ENCODE results near the gene PDE6B. TPM values are rescaled to one million over a fixed set of nuclear protein-coding genes. Genes with fewer than 3 reads are reported as not detected.
A peak's percentile ranks its signal among the peaks of the same experiment; 100 is the strongest.

Gene PDE6B
- total and polyA plus RNA-seq, 2 of the 13 experiments (the other 11 are each of a cell fraction or from before 2014, with no cell fraction given), result 0.38 to 0.40 TPM

DNA sequence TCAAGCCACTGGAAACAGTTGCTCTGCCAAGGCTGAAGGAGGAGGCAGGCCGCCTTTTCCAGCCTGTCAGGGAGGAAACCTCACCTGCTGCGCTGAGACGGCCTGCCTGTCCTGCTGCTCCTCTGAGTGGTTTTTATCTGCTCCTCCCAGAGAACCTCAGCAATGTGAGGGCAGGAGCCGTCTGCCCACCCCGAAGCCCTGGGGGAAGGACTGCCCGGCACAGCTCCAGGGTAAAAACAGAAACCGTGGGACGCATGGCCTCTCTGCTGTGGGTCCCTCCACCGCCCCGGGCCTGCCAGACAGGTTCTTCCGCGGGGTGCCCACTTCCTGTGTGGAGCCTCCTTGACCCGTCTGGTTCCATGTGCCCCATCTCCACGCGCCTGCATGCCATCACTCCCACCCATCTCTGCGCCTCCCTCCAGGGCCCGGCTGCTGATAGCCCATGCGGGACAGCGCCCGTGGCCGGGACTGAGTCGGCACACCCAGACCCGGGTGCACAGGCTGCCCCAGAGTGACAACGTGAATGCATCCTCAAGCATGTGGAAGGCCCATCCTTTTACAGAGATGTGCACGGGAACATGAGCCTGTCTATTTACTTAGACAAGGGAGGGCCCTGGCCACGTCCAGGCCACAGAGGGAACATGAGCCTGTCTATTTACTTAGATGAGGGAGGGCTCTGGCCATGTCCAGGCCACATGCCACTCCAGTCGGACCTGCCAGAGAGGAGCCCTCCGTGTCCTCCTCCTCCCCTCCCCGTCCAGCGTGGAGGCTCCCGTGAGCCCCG lies 67.6 kb downstream of the PDE6B start (continued):
- TF ChIP-seq, protein P1, sequence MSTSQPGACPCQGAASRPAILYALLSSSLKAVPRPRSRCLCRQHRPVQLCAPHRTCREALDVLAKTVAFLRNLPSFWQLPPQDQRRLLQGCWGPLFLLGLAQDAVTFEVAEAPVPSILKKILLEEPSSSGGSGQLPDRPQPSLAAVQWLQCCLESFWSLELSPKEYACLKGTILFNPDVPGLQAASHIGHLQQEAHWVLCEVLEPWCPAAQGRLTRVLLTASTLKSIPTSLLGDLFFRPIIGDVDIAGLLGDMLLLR (CRISPR knock-in tag; IDR thresholded peaks at IDR 0.05), result no peak
- TF ChIP-seq CBX2 (IDR thresholded peaks at IDR 0.05; ENCODE audit: low read depth, low read length) (no peak), CBX2 (CRISPR knock-in tag; IDR thresholded peaks at IDR 0.05; ENCODE audit: low read depth) (no peak), PAF1 (CRISPR knock-in tag; IDR thresholded peaks at IDR 0.05) (no peak), KLF6 (CRISPR knock-in tag; IDR thresholded peaks at IDR 0.05) (peak; percentile 78; the same call in 1 of the 2 replicates), ZNF782 (CRISPR knock-in tag; IDR thresholded peaks at IDR 0.05; ENCODE audit: borderline replicate concordance) (no peak), ZNF672 (CRISPR knock-in tag; IDR thresholded peaks at IDR 0.05) (no peak), ERF (CRISPR knock-in tag; IDR thresholded peaks at IDR 0.05) (peak; percentile 97), XBP1 (CRISPR knock-in tag; IDR thresholded peaks at IDR 0.05) (no peak), MTA3 (CRISPR knock-in tag; IDR thresholded peaks at IDR 0.05) (no peak), ZSCAN31 (CRISPR knock-in tag; IDR thresholded peaks at IDR 0.05; ENCODE audit: low read depth) (no peak), RFXAP (CRISPR knock-in tag; IDR thresholded peaks at IDR 0.05; ENCODE audit: borderline replicate concordance) (no peak), MATR3 (CRISPR knock-in tag; IDR thresholded peaks at IDR 0.05) (no peak), ZNF430 (CRISPR knock-in tag; IDR thresholded peaks at IDR 0.05) (peak; percentile 92)
- TF ChIP-seq, protein P2, sequence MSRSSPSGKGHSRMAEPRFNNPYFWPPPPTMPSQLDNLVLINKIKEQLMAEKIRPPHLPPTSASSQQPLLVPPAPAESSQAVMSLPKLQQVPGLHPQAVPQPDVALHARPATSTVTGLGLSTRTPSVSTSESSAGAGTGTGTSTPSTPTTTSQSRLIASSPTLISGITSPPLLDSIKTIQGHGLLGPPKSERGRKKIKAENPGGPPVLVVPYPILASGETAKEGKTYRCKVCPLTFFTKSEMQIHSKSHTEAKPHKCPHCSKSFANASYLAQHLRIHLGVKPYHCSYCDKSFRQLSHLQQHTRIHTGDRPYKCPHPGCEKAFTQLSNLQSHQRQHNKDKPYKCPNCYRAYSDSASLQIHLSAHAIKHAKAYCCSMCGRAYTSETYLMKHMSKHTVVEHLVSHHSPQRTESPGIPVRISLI (CRISPR knock-in tag; IDR thresholded peaks at IDR 0.05; ENCODE audit: borderline replicate concordance), result no peak
- TF ChIP-seq, protein P3, sequence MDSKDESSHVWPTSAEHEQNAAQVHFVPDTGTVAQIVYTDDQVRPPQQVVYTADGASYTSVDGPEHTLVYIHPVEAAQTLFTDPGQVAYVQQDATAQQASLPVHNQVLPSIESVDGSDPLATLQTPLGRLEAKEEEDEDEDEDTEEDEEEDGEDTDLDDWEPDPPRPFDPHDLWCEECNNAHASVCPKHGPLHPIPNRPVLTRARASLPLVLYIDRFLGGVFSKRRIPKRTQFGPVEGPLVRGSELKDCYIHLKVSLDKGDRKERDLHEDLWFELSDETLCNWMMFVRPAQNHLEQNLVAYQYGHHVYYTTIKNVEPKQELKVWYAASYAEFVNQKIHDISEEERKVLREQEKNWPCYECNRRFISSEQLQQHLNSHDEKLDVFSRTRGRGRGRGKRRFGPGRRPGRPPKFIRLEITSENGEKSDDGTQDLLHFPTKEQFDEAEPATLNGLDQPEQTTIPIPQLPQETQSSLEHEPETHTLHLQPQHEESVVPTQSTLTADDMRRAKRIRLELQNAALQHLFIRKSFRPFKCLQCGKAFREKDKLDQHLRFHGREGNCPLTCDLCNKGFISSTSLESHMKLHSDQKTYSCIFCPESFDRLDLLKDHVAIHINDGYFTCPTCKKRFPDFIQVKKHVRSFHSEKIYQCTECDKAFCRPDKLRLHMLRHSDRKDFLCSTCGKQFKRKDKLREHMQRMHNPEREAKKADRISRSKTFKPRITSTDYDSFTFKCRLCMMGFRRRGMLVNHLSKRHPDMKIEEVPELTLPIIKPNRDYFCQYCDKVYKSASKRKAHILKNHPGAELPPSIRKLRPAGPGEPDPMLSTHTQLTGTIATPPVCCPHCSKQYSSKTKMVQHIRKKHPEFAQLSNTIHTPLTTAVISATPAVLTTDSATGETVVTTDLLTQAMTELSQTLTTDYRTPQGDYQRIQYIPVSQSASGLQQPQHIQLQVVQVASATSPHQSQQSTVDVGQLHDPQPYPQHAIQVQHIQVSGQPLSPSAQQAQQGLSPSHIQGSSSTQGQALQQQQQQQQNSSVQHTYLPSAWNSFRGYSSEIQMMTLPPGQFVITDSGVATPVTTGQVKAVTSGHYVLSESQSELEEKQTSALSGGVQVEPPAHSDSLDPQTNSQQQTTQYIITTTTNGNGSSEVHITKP (CRISPR knock-in tag; IDR thresholded peaks at IDR 0.05; ENCODE audit: low read depth), result peak; percentile 77; the same call in 1 of the 2 replicates
- TF ChIP-seq, protein P4, sequence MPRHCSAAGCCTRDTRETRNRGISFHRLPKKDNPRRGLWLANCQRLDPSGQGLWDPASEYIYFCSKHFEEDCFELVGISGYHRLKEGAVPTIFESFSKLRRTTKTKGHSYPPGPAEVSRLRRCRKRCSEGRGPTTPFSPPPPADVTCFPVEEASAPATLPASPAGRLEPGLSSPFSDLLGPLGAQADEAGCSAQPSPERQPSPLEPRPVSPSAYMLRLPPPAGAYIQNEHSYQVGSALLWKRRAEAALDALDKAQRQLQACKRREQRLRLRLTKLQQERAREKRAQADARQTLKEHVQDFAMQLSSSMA (CRISPR knock-in tag; IDR thresholded peaks at IDR 0.05), result 0 out of 2 replicates have a peak, but pooled peaks have one; percentile 39
- TF ChIP-seq, protein P5, sequence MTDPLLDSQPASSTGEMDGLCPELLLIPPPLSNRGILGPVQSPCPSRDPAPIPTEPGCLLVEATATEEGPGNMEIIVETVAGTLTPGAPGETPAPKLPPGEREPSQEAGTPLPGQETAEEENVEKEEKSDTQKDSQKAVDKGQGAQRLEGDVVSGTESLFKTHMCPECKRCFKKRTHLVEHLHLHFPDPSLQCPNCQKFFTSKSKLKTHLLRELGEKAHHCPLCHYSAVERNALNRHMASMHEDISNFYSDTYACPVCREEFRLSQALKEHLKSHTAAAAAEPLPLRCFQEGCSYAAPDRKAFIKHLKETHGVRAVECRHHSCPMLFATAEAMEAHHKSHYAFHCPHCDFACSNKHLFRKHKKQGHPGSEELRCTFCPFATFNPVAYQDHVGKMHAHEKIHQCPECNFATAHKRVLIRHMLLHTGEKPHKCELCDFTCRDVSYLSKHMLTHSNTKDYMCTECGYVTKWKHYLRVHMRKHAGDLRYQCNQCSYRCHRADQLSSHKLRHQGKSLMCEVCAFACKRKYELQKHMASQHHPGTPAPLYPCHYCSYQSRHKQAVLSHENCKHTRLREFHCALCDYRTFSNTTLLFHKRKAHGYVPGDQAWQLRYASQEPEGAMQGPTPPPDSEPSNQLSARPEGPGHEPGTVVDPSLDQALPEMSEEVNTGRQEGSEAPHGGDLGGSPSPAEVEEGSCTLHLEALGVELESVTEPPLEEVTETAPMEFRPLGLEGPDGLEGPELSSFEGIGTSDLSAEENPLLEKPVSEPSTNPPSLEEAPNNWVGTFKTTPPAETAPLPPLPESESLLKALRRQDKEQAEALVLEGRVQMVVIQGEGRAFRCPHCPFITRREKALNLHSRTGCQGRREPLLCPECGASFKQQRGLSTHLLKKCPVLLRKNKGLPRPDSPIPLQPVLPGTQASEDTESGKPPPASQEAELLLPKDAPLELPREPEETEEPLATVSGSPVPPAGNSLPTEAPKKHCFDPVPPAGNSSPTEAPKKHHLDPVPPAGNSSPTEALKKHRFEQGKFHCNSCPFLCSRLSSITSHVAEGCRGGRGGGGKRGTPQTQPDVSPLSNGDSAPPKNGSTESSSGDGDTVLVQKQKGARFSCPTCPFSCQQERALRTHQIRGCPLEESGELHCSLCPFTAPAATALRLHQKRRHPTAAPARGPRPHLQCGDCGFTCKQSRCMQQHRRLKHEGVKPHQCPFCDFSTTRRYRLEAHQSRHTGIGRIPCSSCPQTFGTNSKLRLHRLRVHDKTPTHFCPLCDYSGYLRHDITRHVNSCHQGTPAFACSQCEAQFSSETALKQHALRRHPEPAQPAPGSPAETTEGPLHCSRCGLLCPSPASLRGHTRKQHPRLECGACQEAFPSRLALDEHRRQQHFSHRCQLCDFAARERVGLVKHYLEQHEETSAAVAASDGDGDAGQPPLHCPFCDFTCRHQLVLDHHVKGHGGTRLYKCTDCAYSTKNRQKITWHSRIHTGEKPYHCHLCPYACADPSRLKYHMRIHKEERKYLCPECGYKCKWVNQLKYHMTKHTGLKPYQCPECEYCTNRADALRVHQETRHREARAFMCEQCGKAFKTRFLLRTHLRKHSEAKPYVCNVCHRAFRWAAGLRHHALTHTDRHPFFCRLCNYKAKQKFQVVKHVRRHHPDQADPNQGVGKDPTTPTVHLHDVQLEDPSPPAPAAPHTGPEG (CRISPR knock-in tag; IDR thresholded peaks at IDR 0.05), result no peak
